Left ventricle myocardium inferior (tissue), 1 donor: ENCODE data around the gene PPM1G. TPM values are rescaled to one million over a fixed set of nuclear protein-coding genes. Genes with fewer than 3 reads are reported as not detected.
"Not testable (repeated sequence)": the region's sequence is repeated elsewhere in the genome, so short reads cannot be mapped to it uniquely, and the experiment has no call there.

Experiments used
- DNase-seq: peaks from one replicate; pipeline ENCODE4 v3.0.0-alpha.2; 2020
- H3K27ac ChIP-seq: fragments of 200-600 bp; replicated peaks from 2 replicates; pipeline ENCODE4 v1.8.0; 2021
- H3K27me3 ChIP-seq: fragments of 200-600 bp; 2 replicates; pipeline ENCODE4 v1.8.0; 2021; ENCODE audit warnings: low read depth
- H3K36me3 ChIP-seq: fragments of 200-600 bp; 2 replicates; pipeline ENCODE4 v1.8.0; 2021
- H3K4me1 ChIP-seq: fragments of 200-600 bp; 2 replicates; pipeline ENCODE4 v1.8.0; 2021
- H3K4me3 ChIP-seq: fragments of 200-600 bp; 2 replicates; pipeline ENCODE4 v1.8.0; 2021; ENCODE audit warnings: mild to moderate bottlenecking, moderate library complexity
- H3K9me3 ChIP-seq: fragments of 200-600 bp; replicated peaks from 2 replicates; pipeline ENCODE4 v1.8.0; 2021
- CTCF ChIP-seq: fragments of 200-600 bp; IDR thresholded peaks from 2 replicates; pipeline ENCODE4 v1.8.0; 2021; ENCODE audit warnings: antibody characterized with exemption, mild to moderate bottlenecking, borderline replicate concordance
- intact Hi-C: fragments of 100-400 bp; cut with micrococcal nuclease; formaldehyde crosslinking; loops from one replicate; pipeline ENCODE4 v1.11.0; 2022
- total RNA-seq: library from RNA; stranded (reverse); fragmentation: NEBNext Ultra II Directional; extraction: Animal tissue kit (Norgen Biotek cat#: 25700); gene quantifications from one replicate; pipeline ENCODE4 v1.2.1, GENCODE V29; 2021
- donor health status: DM: no; HTN: yes; CAD: no; lungs with severe emphysema.

Gene PPM1G
- total RNA-seq, 1 donor from 2014 or later, result 34.4 TPM

- intact Hi-C loops, result no loop called here
- no peak overlapping the region for H3K4me3 ChIP-seq
- no peaks in the 10 kb centered on the region for H3K27me3 ChIP-seq
- TF ChIP-seq CTCF, result no peak
- peaks cover 78% of the 10 kb centered on the region for H3K36me3 ChIP-seq
- H3K27ac ChIP-seq, result no peak overlapping the region
- no peak for DNase-seq
- H3K9me3 ChIP-seq, result no peaks in the 10 kb centered on the region
- peaks cover 29% of the 10 kb centered on the region for H3K4me1 ChIP-seq
Observed at GRCh38 chr2:27435628-27436027, 26.2 kb upstream of the PPM1G start.

- Histone ChIP-seq H3K9me3 (no peaks in the 10 kb centered on the region), H3K27me3 (no peaks in the 10 kb centered on the region), H3K4me1 (peaks cover 57% of the 10 kb centered on the region), H3K36me3 (peaks cover 35% of the 10 kb centered on the region), H3K4me3 (no peak overlapping the region), H3K27ac (no peak overlapping the region)
- intact Hi-C loops, result no loop called here
- no peak for TF ChIP-seq CTCF
- no peak for DNase-seq
Observed at GRCh38 chr2:27431395-27431794, 22.0 kb upstream of the PPM1G start.

- intact Hi-C loops, result no loop called here
- TF ChIP-seq CTCF, result no peak
- Histone ChIP-seq H3K27ac (peak overlapping the region; percentile 100), H3K27me3 (no peaks in the 10 kb centered on the region), H3K4me1 (peaks cover 57% of the 10 kb centered on the region), H3K9me3 (no peaks in the 10 kb centered on the region), H3K36me3 (peaks cover 12% of the 10 kb centered on the region), H3K4me3 (peak overlapping the region; percentile 98)
- DNase-seq, result peak; percentile 86
Observed at GRCh38 chr2:27428978-27429541, 19.7 kb upstream of the PPM1G start.

GRCh38 chr2:27428213-27428977 is 19.0 kb upstream of the PPM1G start, which contains the start of gene NRBP1:
TSS of gene NRBP1 (plus strand) at chr2:27428631. CDS start at chr2:27433274, 4,643 bp downstream.
- intact Hi-C loops, result no loop called here
- H3K36me3 ChIP-seq, result peaks cover 5% of the 10 kb centered on the region
- H3K27ac ChIP-seq, result peak within 1 kb of the TSS; percentile 100

GRCh38 chr2:27427863-27428212 is 18.4 kb upstream of the PPM1G start:
- Histone ChIP-seq H3K9me3 (no peaks in the 10 kb centered on the region), H3K27me3 (no peaks in the 10 kb centered on the region), H3K4me1 (peaks cover 51% of the 10 kb centered on the region), H3K27ac (peak overlapping the region; percentile 100), H3K36me3 (no peaks in the 10 kb centered on the region), H3K4me3 (peak overlapping the region; percentile 98)
- no peak for TF ChIP-seq CTCF
- DNase-seq, result no peak
- intact Hi-C loops, result no loop called here

More at GRCh38 chr2:27428213-27428977, 19.0 kb upstream of the PPM1G start, which contains the start of gene NRBP1:
- H3K27me3 ChIP-seq, result no peaks in the 10 kb centered on the region
- DNase-seq, result peak; percentile 95
- no peaks in the 10 kb centered on the region for H3K9me3 ChIP-seq
- peaks cover 55% of the 10 kb centered on the region for H3K4me1 ChIP-seq
- peak within 1 kb of the TSS; percentile 98 for H3K4me3 ChIP-seq
- TF ChIP-seq CTCF, result no peak

- H3K36me3 ChIP-seq, DNase-seq, H3K27me3 ChIP-seq, H3K9me3 ChIP-seq, intact Hi-C loops, H3K27ac ChIP-seq, H3K4me3 ChIP-seq: not testable (repeated sequence)
- peaks cover 23% of the 10 kb centered on the region for H3K4me1 ChIP-seq
Observed at GRCh38 chr2:27425039-27425438, 15.6 kb upstream of the PPM1G start.
